ENCODE data around the gene HS3ST6.
A peak's percentile ranks its signal among the peaks of the same experiment; 100 is the strongest.
"Not testable (repeated sequence)": the region's sequence is repeated elsewhere in the genome, so short reads cannot be mapped to it uniquely, and the experiment has no call there.

The HS3ST6 gene

GRCh38 chr16:1903845-1904840, 14.1 kb downstream of the HS3ST6 start:
- no peak for TF ChIP-seq CTCF (IDR thresholded peaks at IDR 0.05; ENCODE audit: low read depth, low read length)
- peak; percentile 14 for DNase-seq
- no peaks in the 10 kb centered on the region for H3K9me3 ChIP-seq

GRCh38 chr16:1903220-1903574, 15.0 kb downstream of the HS3ST6 start:
- Histone ChIP-seq H3K9me3 (no peaks in the 10 kb centered on the region), H3K27me3 (no peaks in the 10 kb centered on the region), H3K4me3 (ENCODE audit: low read depth, low read length) (no peak overlapping the region), H3K4me1 (no peaks in the 10 kb centered on the region), H3K36me3 (no peaks in the 10 kb centered on the region)
- no peak for DNase-seq
- TF ChIP-seq CTCF (IDR thresholded peaks at IDR 0.05; ENCODE audit: low read depth, low read length): no peak

More at GRCh38 chr16:1903845-1904840, 14.1 kb downstream of the HS3ST6 start:
- Histone ChIP-seq H3K4me3 (ENCODE audit: low read depth, low read length) (no peak overlapping the region), H3K27me3 (no peaks in the 10 kb centered on the region), H3K4me1 (no peaks in the 10 kb centered on the region), H3K36me3 (no peaks in the 10 kb centered on the region)

DNA sequence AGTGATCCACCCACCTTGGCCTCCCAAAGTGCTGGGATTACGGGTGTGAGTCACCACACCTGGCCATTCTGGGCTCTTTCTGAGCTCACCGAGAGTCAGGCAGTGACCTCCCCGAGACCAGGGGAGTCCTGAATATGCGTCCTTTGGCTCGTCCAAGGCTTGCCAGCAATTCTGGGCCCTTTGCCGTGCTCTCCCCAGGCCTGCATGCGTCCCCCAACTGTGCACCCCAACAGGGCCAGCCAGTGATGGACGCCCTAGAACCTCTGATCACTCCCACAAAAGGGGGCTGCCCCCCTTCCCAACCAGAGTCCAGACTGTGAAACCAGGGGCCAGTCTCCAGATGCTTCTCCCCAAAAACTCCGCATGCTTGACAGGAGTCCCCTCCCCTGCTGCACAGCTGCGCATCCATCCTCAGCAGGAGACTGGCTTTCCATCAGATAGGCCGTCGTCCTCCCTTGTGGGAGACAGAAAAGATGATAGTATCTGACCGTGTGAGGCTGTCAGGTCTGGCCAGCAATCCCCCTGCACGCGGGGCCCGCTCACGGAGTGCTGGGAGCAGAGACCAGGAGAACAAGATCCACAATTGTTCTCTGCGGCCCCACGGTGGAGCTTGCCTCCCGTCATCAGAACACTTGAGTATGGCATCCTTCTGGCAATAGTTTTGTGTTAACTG, 15.5 kb downstream of the HS3ST6 start:
- Histone ChIP-seq H3K9me3 (no peaks in the 10 kb centered on the region), H3K4me3 (ENCODE audit: low read depth, low read length) (no peak overlapping the region), H3K4me1 (no peaks in the 10 kb centered on the region), H3K27me3 (no peaks in the 10 kb centered on the region), H3K36me3 (no peaks in the 10 kb centered on the region)
- DNase-seq: peak; percentile 19
- TF ChIP-seq CTCF (IDR thresholded peaks at IDR 0.05; ENCODE audit: low read depth, low read length): no peak

DNA sequence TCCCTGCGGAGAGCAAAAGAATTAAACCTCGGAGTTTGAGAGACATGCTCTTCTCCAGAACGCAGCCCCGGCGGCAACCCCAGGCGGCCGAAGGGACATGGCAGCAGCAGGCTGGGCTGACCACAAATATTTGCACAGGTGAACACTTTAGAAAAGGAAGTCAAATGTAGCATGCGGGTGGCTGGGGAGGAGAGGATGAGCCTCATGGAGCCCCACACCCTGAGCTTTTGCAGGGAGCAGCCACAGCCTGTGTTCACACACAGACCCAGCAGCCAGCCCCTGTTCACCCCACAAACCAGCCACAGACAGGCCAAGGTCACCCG, 17.8 kb downstream of the HS3ST6 start:
- no peak for TF ChIP-seq CTCF (IDR thresholded peaks at IDR 0.05; ENCODE audit: low read depth, low read length)
- Histone ChIP-seq H3K4me3 (ENCODE audit: low read depth, low read length) (no peak overlapping the region), H3K4me1 (peaks cover 10% of the 10 kb centered on the region), H3K9me3 (no peaks in the 10 kb centered on the region), H3K36me3 (no peaks in the 10 kb centered on the region), H3K27me3 (no peaks in the 10 kb centered on the region)
- DNase-seq: no peak

DNA sequence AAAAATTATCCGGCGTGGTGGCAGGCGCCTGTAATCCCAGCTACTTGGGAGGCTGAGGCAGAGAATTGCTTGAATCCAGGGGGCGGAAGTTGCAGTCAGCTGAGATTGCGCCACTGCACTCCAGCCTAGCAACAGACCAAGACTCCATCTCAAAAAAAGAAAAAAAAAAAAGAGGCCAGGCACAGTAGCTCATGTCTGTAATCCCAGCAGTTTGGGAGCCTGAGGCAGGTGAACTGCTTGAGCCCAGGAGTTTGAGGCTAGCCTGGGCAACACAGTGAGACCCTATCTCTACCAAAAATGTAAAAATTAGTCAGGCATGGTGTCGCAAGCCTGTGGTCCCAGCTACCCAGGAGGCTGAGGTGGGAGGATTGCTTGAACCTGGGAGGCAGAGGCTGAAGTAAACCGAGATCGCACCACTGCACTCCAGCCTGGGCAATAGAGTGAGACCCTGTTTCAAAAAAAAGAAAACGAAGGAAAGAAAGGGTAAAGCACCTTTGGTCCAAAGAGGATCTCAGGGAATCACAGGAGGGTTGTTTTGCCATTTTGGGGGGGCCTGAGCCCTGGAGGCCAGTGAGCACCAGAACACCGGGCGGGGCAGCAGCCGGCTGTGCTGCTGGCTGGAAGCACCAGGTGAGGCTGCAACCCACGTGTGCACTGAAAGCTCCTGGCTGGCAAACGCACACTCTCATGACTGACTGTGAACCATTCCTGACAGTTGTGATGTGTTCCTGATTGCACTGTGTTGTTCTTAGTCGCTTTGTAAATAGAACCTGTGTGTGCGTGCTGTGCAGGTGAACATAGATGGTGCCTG, 18.4 kb downstream of the HS3ST6 start:
- no peak for TF ChIP-seq CTCF (IDR thresholded peaks at IDR 0.05; ENCODE audit: low read depth, low read length)
- H3K36me3 ChIP-seq: no peaks in the 10 kb centered on the region
- no peak overlapping the region for H3K4me3 ChIP-seq (ENCODE audit: low read depth, low read length)
- no peaks in the 10 kb centered on the region for H3K27me3 ChIP-seq
- DNase-seq: no peak
- no peaks in the 10 kb centered on the region for H3K9me3 ChIP-seq
- peaks cover 14% of the 10 kb centered on the region for H3K4me1 ChIP-seq

DNA sequence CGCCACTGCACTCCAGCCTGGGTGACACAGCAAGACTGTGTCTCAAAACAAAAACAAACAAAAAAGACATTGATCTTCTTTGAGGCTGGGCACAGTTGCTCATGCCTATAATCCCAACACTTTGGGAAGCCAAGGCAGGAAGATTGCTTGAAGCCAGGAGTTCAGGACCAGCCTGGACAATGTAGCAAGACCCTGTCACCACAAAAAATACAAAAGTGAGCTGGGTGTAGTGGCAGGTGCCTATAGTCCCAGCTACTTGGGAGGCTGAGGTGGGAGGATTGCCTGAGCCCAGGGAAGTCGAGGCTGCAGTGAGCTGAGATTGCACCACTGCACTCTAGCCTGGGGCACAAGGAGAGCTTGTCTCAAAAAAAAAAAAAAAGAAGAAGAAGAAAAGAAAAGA, 20.5 kb downstream of the HS3ST6 start:
- H3K36me3 ChIP-seq; H3K4me3 ChIP-seq (ENCODE audit: low read depth, low read length); H3K27me3 ChIP-seq; H3K9me3 ChIP-seq; DNase-seq: not testable (repeated sequence)
- peaks cover 14% of the 10 kb centered on the region for H3K4me1 ChIP-seq
